Stomach (tissue), 9 donors: Measurements from ENCODE around the gene DLD. TPM values are rescaled to one million over a fixed set of nuclear protein-coding genes. Genes with fewer than 3 reads are reported as not detected.

Experiments
- DNase-seq, 2 donors: peaks; one replicate each; pipeline versions ENCODE4 v3.0.0 to v3.0.0-alpha.2; 2013 to 2019
- H3K27ac ChIP-seq, 5 donors: fragments of 200-600 bp in 4 of 5; sonication (generic) in 4 of 5; one replicate each; pipeline ENCODE4 v1.5.1; 2013 to 2019; ENCODE audit warnings: mild to moderate bottlenecking in 1 of 5, moderate library complexity in 1 of 5
- H3K27me3 ChIP-seq, 3 donors: fragments of 200-600 bp; sonication (generic); one replicate each; pipeline ENCODE4 v1.5.1; 2017 to 2019; ENCODE audit warnings: mixed run types in 1 of 3
- H3K36me3 ChIP-seq, 4 donors: fragments of 200-600 bp; sonication (generic); 1 replicate in 3 of 4; 2 replicates in 1 of 4; pipeline ENCODE4 v1.5.1; 2016 to 2019
- H3K4me1 ChIP-seq, 4 donors: fragments of 200-600 bp; sonication (generic); one replicate each; pipeline ENCODE4 v1.5.1; 2016 to 2019
- H3K4me3 ChIP-seq, 4 donors: fragments of 200-600 bp; sonication (generic) in 3 of 4; one replicate each; pipeline ENCODE4 v1.5.1; 2016 to 2019; ENCODE audit warnings: mild to moderate bottlenecking in 1 of 4
- H3K9me3 ChIP-seq, 4 donors: fragments of 200-600 bp; sonication (generic); one replicate each; pipeline ENCODE4 v1.5.1; 2016 to 2019
- CTCF ChIP-seq, 7 experiments: fragments of 450-650 bp in 4 of 7; fragments of 200-600 bp in 3 of 7; sonication (generic) in 3 of 7; IDR thresholded peaks; one replicate each; pipeline ENCODE4 v1.5.1; 2016 to 2019; ENCODE audit warnings: antibody characterized with exemption in 7 of 7, control low read depth in 2 of 7, mild to moderate bottlenecking in 1 of 7
- EP300 ChIP-seq: sonication (generic); formaldehyde crosslinking; IDR thresholded peaks from one replicate; pipeline ENCODE4 v1.6.1; 2017; ENCODE audit warnings: antibody characterized with exemption
- POLR2A ChIP-seq, 4 donors: fragments of 450-650 bp; IDR thresholded peaks; one replicate each; pipeline ENCODE4 v1.6.1; 2016; ENCODE audit warnings: antibody characterized with exemption in 4 of 4, control low read depth in 2 of 4, mild to moderate bottlenecking in 1 of 4, moderate library complexity in 1 of 4
- POLR2AphosphoS5 ChIP-seq, 3 donors: sonication (generic); formaldehyde crosslinking; IDR thresholded peaks; one replicate each; pipeline ENCODE4 v1.6.1; 2016; ENCODE audit warnings: antibody characterized with exemption in 3 of 3
- whole genome bisulfite sequencing, 5 donors: extraction: QIAGEN DNeasy Blood & Tissue Kit in 3 of 5; methylation state at CpG; one replicate each; pipeline versions ENCODE4 v1.1.5 to v1.1.7; 2013 to 2018; 5-methylcytosine and 5-hydroxymethylcytosine counted together
- intact Hi-C: fragments of 100-400 bp; cut with DNase I; formaldehyde crosslinking; loops from one replicate; pipeline ENCODE4 v1.15.1; 2023; ENCODE audit warnings: low total_unique reads
- polyA plus RNA-seq, 3 donors: library from polyadenylated mRNA; stranded (reverse); fragments of 200-250 nt; gene quantifications; one replicate each; pipeline ENCODE4 v1.2.3, GENCODE V29; 2013
- total RNA-seq, 5 donors: library from RNA; depleted of rRNA; stranded (reverse); fragments of >200 nt; gene quantifications; one replicate each; pipeline versions ENCODE4 v1.1.0 to v1.2.3, GENCODE V29; 2014 to 2016
- donor health status: healthy with polysubstance abuse.
- donor health status: Bipolar disorder and iron deficiency.
- donor health status: healthy.

The DLD gene
- total and polyA plus RNA-seq, 8 donors = 24.6 to 173 (median 88.2) TPM

- H3K4me1 ChIP-seq = peaks cover 0 to 5% (median 2%) of the 10 kb centered on the region in 4 donors
- no peaks in the 10 kb centered on the region for H3K36me3 ChIP-seq
- intact Hi-C loops = no loop called here
- H3K27ac ChIP-seq = no peak overlapping the region
- H3K4me3 ChIP-seq = no peak overlapping the region
- TF ChIP-seq CTCF (IDR thresholded peaks at IDR 0.05) = no peak
- TF ChIP-seq POLR2AphosphoS5 (IDR thresholded peaks at IDR 0.05) = no peak
- no peak for TF ChIP-seq POLR2A (IDR thresholded peaks at IDR 0.05)
- no peak for TF ChIP-seq EP300
- 84 to 94% (median 90%) methylated on average over 5 of the region's 5 CpGs for WGBS, 5 donors
- H3K27me3 ChIP-seq = no peaks in the 10 kb centered on the region
- no peak for DNase-seq
- no peaks in the 10 kb centered on the region for H3K9me3 ChIP-seq
Measured at GRCh38 chr7:107858280-107858679, 32.7 kb upstream of the DLD start.

GRCh38 chr7:107860279-107860961 is 30.6 kb upstream of the DLD start:
- intact Hi-C loops = no loop called here
- Histone ChIP-seq H3K4me3 (no peak overlapping the region), H3K27ac (no peak overlapping the region), H3K36me3 (no peaks in the 10 kb centered on the region), H3K27me3 (no peaks in the 10 kb centered on the region), H3K9me3 (no peaks in the 10 kb centered on the region), H3K4me1 (peaks cover 0 to 5% (median 2%) of the 10 kb centered on the region in 4 donors)
- TF ChIP-seq POLR2A (IDR thresholded peaks at IDR 0.05) (no peak), POLR2AphosphoS5 (IDR thresholded peaks at IDR 0.05) (no peak), EP300 (no peak), CTCF (IDR thresholded peaks at IDR 0.05) (no peak)
- DNase-seq = no peak
- 74 to 90% (median 86%) methylated on average over 9 of the region's 9 CpGs for WGBS, 5 donors

GRCh38 chr7:107860981-107861652 is 29.9 kb upstream of the DLD start:
- WGBS, 5 donors = 62 to 83% (median 74%) methylated on average over 6 of the region's 6 CpGs
- H3K4me3 ChIP-seq = no peak overlapping the region
- H3K27me3 ChIP-seq = no peaks in the 10 kb centered on the region
- H3K9me3 ChIP-seq = no peaks in the 10 kb centered on the region
- TF ChIP-seq CTCF (IDR thresholded peaks at IDR 0.05) (no peak), EP300 (no peak), POLR2A (IDR thresholded peaks at IDR 0.05) (no peak), POLR2AphosphoS5 (IDR thresholded peaks at IDR 0.05) (no peak)
- no peak for DNase-seq
- H3K4me1 ChIP-seq = peaks cover 0 to 5% (median 2%) of the 10 kb centered on the region in 4 donors
- intact Hi-C loops = no loop called here
- H3K36me3 ChIP-seq = no peaks in the 10 kb centered on the region
- H3K27ac ChIP-seq = no peak overlapping the region

- no peak overlapping the region for H3K27ac ChIP-seq
- H3K4me1 ChIP-seq = no peaks in the 10 kb centered on the region
- no peaks in the 10 kb centered on the region for H3K9me3 ChIP-seq
- H3K36me3 ChIP-seq = no peaks in the 10 kb centered on the region
- no peaks in the 10 kb centered on the region for H3K27me3 ChIP-seq
- no peak overlapping the region for H3K4me3 ChIP-seq
- WGBS, 5 donors = 75 to 87% (median 82%) methylated on average over 1 of the region's 1 CpG
- intact Hi-C loops = no loop called here
- DNase-seq = no peak
- TF ChIP-seq EP300 = no peak
- no peak for TF ChIP-seq CTCF (IDR thresholded peaks at IDR 0.05)
- TF ChIP-seq POLR2A (IDR thresholded peaks at IDR 0.05) = no peak
- no peak for TF ChIP-seq POLR2AphosphoS5 (IDR thresholded peaks at IDR 0.05)
Measured at GRCh38 chr7:107865956-107866775, 24.8 kb upstream of the DLD start.
